Panc1 (cell line): Measurements from ENCODE around the gene XXYLT1. TPM values are rescaled to one million over a fixed set of nuclear protein-coding genes. Genes with fewer than 3 reads are reported as not detected.

Source experiments
- ATAC-seq: fragments of 200-7000 bp; cut with Tn5 transposase; 2 replicates; pipeline ENCODE4 v1.9.1; 2020; ENCODE audit warnings: mild to moderate bottlenecking, moderate library complexity
- BruUV-seq: library from RNA; stranded (reverse); fragments of 400-500 nt; replicated peaks from 2 replicates; lab custom pipeline; 2021; lab: Mats Ljungman, UMichigan
- CTCF ChIA-PET: fragments of 300-600 bp; sonication (Branson Sonifier 250); formaldehyde crosslinking; loops from one replicate; lab custom pipeline; 2022; ENCODE audit warnings: antibody characterized with exemption; lab: Charles Lee
- POLR2A ChIA-PET: fragments of 300-600 bp; sonication (Branson Sonifier 250); formaldehyde crosslinking; loops from one replicate; lab custom pipeline; 2022; ENCODE audit warnings: antibody characterized with exemption; lab: Charles Lee
- DNase-seq: peaks from one replicate; pipeline ENCODE4 v3.0.0-alpha.2; 2010; ENCODE audit warnings: low read depth, low spot score
- H3K27ac ChIP-seq: 2 replicates; pipeline ENCODE4 v1.5.1; 2011; ENCODE audit warnings: mild to moderate bottlenecking, low read length, inconsistent platforms
- H3K27me3 ChIP-seq: fragments of 200-500 bp; sonication (Bioruptor generic); 2 replicates; pipeline ENCODE4 v1.6.0; 2014; ENCODE audit warnings: low read length, inconsistent platforms; ENCODE audit not compliant: control insufficient read depth, insufficient read depth
- H3K36me3 ChIP-seq: fragments of 200-500 bp; sonication (Bioruptor generic); 2 replicates; pipeline ENCODE4 v1.5.1; 2014; ENCODE audit warnings: inconsistent platforms, mild to moderate bottlenecking, low read length, moderate library complexity; ENCODE audit not compliant: control insufficient read depth, insufficient read depth
- H3K4me1 ChIP-seq: 2 replicates; pipeline ENCODE4 v1.5.1; 2011; ENCODE audit warnings: inconsistent platforms, mild to moderate bottlenecking, low read length, moderate library complexity; ENCODE audit not compliant: control insufficient read depth, insufficient read depth
- H3K4me3 ChIP-seq, 2 experiments: 2 replicates each; pipeline ENCODE4 v1.5.1; 2011 to 2012; ENCODE audit warnings: low read depth in 2 of 2, low read length in 2 of 2, mild to moderate bottlenecking in 2 of 2, inconsistent platforms in 1 of 2, moderate library complexity in 1 of 2
- H3K9me3 ChIP-seq: fragments of 200-500 bp; sonication (Bioruptor generic); 2 replicates; pipeline ENCODE4 v1.5.1; 2014; ENCODE audit warnings: low read depth, mild to moderate bottlenecking, inconsistent platforms, low read length, moderate library complexity; ENCODE audit not compliant: control insufficient read depth, insufficient read depth
- CTCF ChIP-seq: fragments of 450-650 bp; IDR thresholded peaks from 2 replicates; pipeline ENCODE4 v1.5.1; 2017; ENCODE audit warnings: mild to moderate bottlenecking
- POLR2AphosphoS5 ChIP-seq: IDR thresholded peaks from 2 replicates; pipeline ENCODE4 v1.6.1; 2012; ENCODE audit warnings: mild to moderate bottlenecking, low read depth, low read length, moderate library complexity
- REST ChIP-seq, 2 experiments: IDR thresholded peaks; 2 replicates each; pipeline ENCODE4 v1.6.1; 2011 to 2012; ENCODE audit warnings: low read depth in 2 of 2, control low read depth in 1 of 2, low read length in 1 of 2, mild to moderate bottlenecking in 1 of 2, moderate library complexity in 1 of 2; ENCODE audit not compliant: insufficient read depth in 1 of 2
- SIN3A ChIP-seq: IDR thresholded peaks from 2 replicates; pipeline ENCODE4 v1.6.1; 2012; ENCODE audit warnings: low read depth, mild to moderate bottlenecking, low read length, moderate library complexity, borderline replicate concordance; ENCODE audit not compliant: insufficient read depth
- TCF7L2 ChIP-seq: IDR thresholded peaks from 2 replicates; pipeline ENCODE4 v1.6.1; 2011; ENCODE audit warnings: mild to moderate bottlenecking, low read depth, low read length, inconsistent platforms
- in situ Hi-C: cut with HindIII; loops from 2 replicates; pipeline ENCODE4 v1.10.0; 2016; ENCODE audit warnings: low sequenced_read_pairs, low pct_unique_long_range_greater_than_20kb
- intact Hi-C: fragments of 100-400 bp; cut with micrococcal nuclease; formaldehyde crosslinking; loops from one replicate; pipeline ENCODE4 v1.10.0; 2022; ENCODE audit not compliant: unreplicated experiment
- total RNA-seq: library from RNA; stranded (reverse); gene quantifications from one replicate; pipeline ENCODE4 v1.2.1, GENCODE V29; 2021; ENCODE audit not compliant: unreplicated experiment

XXYLT1 gene
- total RNA-seq, 1 experiment from 2014 or later = 26.0 TPM

- H3K27me3 ChIP-seq = no peaks in the 10 kb centered on the region
- no peaks in the 10 kb centered on the region for H3K9me3 ChIP-seq
- ChIA-PET POLR2A (no interaction called here), CTCF (no interaction called here)
- DNase-seq (no peak), ATAC-seq (no peak)
- H3K27ac ChIP-seq = peak overlapping the region; percentile 73
- BruUV-seq = no TSS peak
- H3K4me3 ChIP-seq = no peak overlapping the region
- H3K36me3 ChIP-seq = no peaks in the 10 kb centered on the region
- intact Hi-C loops = no loop called here
- H3K4me1 ChIP-seq = peaks cover 54% of the 10 kb centered on the region
- TF ChIP-seq POLR2AphosphoS5 (no peak), CTCF (no peak), TCF7L2 (no peak), REST (IDR thresholded peaks at IDR 0.05; ENCODE audit: insufficient read depth in 1 of 2, low read depth in 2 of 2, low read length in 1 of 2) (no peak), SIN3A (no peak)
- in situ Hi-C loops = no loop called here
Observed at GRCh38 chr3:195096484-195097330, 174.3 kb downstream of the XXYLT1 start.

GRCh38 chr3:195096053-195096452 is 174.9 kb downstream of the XXYLT1 start:
- no peaks in the 10 kb centered on the region for H3K9me3 ChIP-seq
- H3K4me3 ChIP-seq = no peak overlapping the region
- H3K27ac ChIP-seq = peak overlapping the region; percentile 73
- no peaks in the 10 kb centered on the region for H3K36me3 ChIP-seq
- peaks cover 48% of the 10 kb centered on the region for H3K4me1 ChIP-seq
- no TSS peak for BruUV-seq
- CTCF ChIA-PET = no interaction called here
- intact Hi-C loops (no loop called here), in situ Hi-C loops (no loop called here)
- H3K27me3 ChIP-seq = no peaks in the 10 kb centered on the region
- DNase-seq (no peak), ATAC-seq (no peak)
- POLR2A ChIA-PET = no interaction called here
- TF ChIP-seq REST (IDR thresholded peaks at IDR 0.05; ENCODE audit: insufficient read depth in 1 of 2, low read depth in 2 of 2, low read length in 1 of 2) = no peak
- no peak for TF ChIP-seq POLR2AphosphoS5
